Cerebellar nuclear complex (tissue), 1 donor: Measurements from ENCODE around the gene ZNF260.
"Not testable (repeated sequence)": the region's sequence is repeated elsewhere in the genome, so short reads cannot be mapped to it uniquely, and the experiment has no call there.

Experiments used
- DNase-seq, 2 experiments: peaks; one replicate each; lab custom pipeline; 2025; lab: John Stamatoyannopoulos, UW

Gene ZNF260

DNA sequence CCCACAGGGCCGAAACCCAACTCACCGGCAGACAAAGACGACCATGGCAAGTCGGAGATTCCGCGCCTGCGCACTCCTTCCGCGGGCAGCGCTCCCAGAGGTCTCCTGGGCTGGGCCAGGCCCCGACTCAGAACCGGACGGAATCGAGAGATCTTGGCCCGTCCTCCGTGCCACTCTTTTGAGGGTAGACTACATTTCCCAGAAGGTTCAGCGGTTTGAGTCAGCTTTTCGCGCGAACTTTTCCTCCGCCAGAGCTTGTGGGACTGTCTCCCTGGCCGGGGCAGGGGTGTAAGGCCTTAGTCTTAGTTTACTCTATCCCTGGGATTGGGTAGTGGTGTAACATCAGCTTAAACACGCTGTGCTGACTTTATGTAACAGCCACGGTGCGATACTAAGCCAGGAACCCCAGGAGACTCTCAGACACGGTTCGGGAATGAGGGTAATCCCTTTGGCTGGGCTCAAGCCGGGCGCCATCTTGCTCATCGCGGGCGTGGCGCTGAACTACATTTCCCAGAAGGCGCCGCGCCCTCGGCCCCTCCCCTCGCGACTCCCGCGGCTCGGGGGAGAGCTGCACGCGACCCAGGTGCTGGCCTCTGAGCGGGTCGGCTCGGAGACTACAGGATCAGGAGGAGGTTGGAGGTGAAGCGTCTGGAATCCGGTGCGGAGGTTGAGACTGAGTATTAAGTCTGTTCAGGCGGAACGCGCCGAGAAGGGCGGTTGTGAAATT lies at the start of gene ZNF260:
Gene ZNF260, minus strand, starts transcription at position 78 of the 727 bp plus-strand sequence. CDS start 13,033 bp downstream, outside the sequence.
- peak; percentile 68 to 95 for DNase-seq

DNA sequence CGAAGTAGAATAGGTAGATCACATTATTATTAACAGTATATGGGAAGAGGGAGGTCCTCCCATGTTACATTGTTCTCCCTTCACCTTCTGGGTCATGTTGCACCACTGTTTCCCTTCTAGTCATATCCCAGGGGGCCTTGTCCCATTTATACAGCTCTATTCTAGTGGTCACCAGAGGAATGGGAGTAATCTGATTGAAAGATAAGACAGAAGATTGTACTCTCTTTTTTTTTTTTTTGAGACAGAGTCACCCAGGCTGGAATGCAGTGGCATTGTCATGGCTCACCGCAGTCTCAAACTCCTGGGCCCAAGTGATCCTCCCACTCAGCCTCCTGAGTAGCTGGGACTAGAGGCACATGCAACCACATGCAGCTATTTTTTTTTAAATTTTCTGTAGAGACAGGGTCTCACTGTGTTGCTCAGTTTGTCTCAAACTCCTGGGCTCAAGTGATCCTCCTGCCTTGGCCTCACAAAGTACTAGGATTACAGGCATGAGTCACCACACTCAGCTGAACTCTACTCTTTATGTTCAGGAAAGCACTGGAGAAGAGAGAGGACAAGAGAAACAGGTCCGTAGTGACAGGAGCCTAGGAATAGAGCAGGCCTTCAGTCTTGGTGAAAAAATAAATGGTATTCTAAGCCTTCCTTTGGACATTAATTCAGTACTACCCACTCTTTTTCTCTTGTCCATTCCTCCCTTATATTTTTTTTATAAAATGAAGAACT lies 49.4 kb upstream of the ZNF260 start:
- no peak for DNase-seq

DNA sequence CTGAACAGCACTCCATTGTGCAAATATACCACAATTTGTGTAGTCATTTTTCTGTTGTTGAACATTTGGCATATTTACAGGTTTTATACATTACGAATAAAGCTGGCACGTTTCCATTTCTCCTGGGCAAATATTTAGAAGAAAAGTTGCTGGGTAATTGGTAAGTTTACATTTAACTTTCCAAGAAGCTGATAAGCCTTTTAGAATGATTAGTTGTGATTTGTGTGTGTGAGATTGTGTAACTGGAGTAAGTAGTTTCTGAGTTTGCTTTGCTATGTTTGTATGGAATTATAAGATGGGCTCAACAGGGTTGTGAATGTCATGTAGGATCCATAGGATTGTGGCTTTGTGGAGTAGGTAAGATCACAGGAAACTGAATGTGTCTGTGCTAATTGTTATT lies 46.7 kb upstream of the ZNF260 start:
- DNase-seq: no peak

DNA sequence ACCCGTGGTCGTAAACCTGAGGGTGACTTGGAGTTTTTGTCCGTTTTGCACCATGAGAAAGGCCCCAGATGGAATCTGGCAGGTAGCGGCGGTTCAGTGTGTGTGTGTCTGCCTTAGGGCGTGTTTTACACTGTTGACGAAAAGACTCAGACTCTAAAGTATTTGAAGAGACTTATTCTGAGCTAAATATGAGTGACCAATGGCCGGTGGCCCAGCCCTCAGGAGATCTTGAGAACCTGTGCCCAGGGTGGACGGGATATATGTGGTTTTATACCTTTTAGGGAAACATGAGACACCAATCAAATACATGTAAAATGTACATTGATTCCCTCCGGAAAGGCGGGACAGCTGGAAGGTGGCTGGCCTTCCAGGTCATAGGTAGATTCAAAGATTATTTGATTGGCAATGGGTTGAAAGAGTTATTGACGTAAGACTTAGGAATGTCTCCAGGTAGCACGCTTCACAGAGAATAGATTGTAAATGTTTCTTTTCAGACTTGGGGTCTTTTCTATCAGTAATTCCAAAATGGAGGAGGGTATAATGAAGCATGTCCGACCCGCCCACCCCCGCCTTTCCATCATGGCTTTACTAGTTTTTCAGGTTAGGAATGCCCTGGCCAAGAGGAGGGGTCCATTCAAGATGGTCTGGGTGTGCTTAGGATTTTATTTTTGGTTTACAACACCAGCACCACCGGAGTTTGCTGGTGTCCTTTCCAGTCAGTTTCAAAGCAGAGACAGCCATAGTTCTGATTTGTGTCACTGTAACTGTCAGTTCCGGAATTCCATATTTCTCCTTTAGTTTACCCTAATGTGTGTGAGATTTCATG lies 46.0 kb upstream of the ZNF260 start:
- DNase-seq: no peak

DNA sequence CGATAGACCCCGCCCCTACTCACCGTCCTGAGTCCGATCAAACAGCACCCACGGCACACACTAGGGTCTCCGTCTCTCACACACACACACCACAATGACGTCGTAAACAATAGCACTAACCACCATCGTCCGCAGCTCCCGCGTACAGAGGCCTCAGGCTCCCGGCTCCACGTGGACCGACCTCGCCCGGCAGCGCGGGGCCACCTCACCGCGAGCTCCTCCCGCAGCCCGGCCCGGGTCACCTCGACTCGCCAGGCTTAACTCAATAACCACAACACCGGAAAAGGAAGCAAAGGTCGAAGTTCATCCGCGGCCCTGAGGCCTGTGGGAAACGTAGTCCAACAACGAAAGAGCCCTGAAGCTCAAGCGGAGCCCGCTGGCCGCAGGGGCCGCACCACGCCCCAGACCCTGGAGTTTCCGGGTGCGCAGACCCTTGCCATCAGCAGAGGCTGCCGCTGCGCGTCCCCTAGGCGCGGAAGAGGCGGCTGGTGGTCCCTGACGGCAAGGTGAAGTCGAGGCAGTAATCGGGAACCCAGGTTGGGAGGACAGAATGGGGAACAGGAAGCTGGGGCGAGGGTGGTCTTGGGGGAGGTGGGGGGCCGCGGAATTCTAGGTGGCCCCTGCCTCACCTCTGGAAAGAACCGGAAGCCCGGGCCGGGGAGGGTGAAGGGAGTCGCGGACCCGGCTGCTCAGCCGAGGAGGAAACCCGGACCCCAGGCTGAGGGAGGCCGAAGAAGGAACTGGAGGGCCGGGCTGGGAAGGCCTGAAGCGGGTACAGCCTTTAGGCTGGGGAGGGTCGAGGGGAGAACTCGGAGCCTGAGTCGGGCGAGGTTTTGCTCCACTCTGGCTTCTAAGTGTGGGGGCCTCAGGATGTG lies 45.2 kb upstream of the ZNF260 start, which contains the start of gene ZNF529:
Gene ZNF529, minus strand, starts transcription at position 273 of the 875 bp plus-strand sequence. CDS start 946 bp downstream, outside the sequence.
- DNase-seq: peak in 1 of 2 experiments; percentile 70

DNA sequence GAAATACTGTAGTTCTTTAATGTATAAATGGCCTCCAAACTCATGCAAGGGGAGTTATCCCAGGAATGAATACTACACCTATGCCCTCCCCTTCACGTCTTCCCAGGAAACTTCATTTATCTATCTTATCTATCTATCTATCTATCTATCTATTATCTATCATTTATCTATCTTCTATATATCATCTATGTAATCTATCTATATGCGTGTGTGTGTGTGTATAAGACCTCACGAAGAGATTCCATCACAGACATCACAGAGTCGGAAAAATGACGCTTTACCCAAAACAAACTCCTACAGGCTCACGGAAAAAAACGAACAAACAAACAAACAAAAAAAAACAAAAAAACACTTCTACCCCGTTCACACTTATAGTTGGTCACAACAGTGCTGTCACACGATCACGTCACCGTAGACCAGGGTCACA lies 44.5 kb upstream of the ZNF260 start:
- no peak for DNase-seq

DNA sequence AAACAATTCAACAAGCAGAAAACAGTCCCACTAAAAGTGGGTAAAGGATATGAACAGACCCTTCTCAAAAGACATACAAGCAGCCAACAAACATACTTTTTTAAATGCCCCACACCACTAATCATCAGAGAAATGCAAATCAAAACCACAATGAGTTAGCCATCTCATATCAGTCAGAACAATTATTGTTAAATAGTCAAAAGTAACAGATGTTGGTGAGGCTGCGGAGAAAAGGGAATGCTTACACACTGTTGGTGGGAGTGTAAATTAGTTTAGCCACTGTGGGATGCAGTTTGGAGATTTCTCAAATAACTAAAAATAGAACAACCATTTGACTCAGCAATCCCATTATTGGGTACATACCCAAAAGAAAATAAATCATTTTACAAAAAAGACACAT lies 36.3 kb upstream of the ZNF260 start:
- DNase-seq: no peak

DNA sequence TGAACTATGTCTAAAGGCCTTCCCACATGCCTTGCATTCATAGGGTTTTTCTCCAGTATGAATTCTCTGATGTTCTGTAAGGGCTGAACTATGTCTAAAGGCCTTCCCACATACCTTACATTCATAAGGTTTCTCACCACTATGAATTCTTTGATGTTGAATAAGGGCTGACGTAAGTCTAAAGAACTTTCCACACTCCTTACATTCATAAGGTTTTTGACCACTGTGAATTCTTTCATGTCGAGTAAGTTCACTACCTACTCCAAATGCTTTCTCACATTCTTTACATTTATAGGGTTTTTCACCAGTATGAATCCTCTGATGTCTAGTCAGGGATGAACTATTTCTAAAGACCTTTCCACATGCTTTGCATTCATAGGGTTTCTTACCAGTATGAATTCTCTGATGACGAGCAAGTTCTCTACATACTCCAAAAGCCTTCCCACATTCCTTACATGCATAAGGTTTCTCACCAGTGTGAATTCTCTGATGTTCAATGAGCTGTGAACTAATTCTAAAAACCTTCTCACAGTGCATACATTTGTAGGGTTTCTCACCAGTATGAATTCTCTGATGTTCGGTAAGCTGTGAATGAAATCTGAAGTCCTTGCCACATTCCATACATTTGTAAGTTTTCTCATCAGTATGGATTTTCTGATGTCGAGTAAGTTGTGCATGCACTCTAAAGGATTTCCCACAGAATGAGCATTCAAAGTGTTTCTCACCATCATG lies 19.1 kb upstream of the ZNF260 start:
- no peak for DNase-seq

DNA sequence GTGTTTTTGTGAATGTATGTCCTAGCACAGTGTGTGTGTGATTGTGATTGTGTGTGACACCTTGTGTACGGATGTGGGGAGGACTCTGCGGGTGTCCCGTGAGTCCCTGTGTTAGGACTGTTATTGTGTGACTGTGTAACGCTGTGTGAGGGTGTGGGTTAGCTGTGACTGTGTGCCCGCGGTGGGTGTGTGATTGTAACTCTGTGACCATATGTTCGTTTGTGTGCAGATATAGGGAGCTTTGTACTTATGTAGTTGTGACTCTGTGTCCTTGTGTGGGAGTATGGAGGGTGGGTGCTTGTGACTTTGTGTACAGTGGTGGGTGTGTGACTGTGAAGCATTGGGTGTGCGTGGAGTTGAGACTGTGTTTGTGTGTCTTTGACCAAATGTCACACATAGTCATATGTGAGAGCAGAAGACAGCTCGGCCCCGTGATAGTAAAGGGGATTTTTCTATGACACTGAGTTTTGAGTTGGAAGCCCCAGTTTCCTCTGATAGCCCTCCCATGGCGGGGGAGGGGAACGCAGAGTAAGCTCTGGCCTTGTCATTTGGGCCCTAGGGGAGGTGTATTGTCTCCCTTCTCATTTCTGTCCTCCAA lies 949 bp upstream of the ZNF260 start:
- DNase-seq: no peak

DNA sequence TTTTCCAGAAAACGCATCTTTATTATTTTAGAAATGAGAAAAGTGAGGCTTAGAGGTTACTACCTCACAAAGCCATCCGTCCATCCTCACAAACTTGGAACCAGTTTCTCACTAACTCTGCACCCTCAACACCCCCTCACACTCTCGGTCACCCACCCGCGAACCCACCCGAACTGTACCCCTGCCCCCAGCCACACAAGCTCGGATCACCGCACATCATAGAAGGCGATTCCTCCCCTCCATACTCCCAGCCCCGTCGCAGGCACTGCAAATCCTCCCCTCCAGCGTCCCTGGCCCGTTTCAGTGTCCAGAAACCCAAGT lies 238 bp downstream of the ZNF260 start:
- DNase-seq: no peak

DNA sequence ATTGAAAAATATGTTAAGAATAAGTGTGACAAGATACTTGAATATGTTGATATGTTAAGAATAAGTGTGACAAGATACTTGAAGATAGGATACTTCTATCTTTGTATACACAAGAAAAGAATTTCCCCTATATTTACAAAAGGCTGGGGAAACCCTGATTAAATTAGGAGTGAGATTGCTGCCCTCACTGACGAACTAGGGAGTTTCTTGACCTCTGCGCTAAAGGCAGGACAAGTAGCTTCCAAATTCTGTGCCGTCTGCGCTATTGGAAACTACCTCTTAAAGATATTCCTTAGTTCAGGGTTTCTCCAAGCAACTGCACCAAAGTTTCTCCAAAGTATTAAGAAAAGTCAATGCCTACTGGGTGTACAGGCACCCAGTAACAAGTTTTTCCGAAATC lies 730 bp downstream of the ZNF260 start:
- DNase-seq: no peak

DNA sequence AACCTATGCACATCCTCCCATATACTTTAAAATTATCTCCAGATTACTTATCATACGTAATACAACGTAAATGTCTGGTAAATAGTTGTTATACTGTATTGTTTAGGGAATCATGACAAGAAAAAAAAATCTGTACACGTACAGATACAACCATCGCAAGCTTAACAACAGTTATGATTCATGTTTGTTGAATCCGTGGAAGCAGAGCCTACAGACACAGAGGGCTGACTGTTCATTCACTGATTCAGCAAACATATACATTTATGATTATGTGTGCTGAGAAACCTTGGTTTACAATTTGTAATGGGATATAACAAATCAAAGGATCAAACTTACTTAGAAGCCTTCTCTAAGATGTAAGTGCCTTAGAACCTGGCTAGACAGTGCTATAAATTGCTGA lies 1.5 kb downstream of the ZNF260 start:
- DNase-seq: no peak

DNA sequence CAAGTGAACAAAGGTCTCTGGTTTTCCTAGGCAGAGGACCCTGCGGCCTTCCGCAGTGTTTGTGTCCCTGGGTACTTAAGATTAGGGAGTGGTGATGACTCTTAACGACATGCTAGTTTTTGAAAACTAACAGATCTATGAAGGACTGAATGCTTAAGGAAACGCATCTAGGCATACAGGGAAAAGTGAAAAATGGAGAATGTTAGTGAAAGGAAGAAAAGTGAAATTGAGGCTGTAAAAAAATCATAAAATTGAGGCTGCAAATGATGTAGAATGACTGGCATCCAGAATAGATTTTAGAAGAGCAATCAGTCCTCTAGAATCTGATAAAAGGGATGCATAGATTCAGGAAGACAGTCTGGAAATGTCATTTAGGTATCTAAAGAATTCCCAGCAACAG lies 3.5 kb downstream of the ZNF260 start:
- no peak for DNase-seq

DNA sequence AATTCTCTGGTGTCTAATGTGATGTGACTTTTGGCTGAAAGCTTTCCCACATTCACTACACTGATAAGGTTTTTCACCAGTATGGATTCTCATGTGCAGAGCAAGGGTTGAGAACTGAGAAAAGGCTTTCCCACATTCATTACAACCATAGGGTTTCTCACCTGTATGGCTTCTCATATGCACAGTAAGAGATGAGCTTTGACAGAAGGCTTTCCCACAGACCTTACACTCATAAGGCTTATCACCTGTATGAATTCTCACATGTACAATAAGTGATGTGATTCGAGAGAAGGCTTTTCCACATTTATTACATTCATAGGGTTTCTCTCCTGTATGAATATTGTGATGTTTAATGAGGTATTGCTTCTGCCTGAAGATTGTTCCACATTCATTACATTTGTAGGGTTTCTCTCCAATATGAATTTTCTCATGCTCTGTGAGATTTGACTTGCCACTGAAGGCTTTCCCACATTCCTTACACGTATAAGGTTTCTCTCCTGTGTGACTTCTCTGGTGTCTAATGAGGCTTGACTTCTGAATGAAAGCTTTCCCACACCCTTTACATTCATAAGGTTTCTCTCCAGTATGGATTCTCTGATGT lies 14.0 kb downstream of the ZNF260 start:
- no peak for DNase-seq

DNA sequence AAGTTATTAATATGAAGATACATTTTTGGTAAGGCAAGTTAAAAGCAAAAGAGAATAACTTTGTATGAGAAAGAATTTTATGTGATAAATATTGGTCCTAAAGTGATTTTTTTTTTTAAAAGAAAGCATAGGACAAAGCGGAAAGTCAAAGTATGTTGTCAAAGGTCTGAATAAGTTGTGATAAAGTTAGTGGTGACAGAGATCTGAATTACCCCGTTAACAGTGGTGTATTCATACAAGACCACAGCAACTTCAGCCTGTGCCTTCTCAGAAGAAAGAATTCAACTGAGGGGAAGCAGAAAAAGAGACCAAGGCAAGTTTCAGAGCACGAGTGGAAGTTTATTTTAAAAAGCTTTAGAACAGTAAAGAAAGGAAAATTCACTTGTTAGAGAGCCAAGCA lies 19.7 kb downstream of the ZNF260 start:
- no peak for DNase-seq

DNA sequence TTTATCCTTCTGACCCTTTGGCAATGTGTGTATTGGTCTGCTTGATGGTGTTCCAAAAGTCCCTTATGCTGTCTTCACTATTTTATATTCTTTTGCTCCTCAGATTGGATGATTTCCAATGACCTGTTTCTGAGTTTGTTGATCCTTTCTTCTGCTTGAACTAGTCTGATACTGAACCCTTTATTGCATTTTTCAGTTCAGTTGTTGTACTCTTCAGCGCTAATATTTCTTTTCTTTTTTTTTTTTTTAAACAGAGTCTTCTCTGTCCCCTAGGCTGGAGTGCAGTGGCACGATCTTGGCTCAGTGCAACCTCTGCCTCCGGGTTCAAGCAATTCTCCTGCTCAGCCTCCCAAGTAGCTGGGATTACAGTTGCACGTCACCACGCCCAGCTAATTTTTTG lies 26.1 kb downstream of the ZNF260 start:
- DNase-seq: no peak

DNA sequence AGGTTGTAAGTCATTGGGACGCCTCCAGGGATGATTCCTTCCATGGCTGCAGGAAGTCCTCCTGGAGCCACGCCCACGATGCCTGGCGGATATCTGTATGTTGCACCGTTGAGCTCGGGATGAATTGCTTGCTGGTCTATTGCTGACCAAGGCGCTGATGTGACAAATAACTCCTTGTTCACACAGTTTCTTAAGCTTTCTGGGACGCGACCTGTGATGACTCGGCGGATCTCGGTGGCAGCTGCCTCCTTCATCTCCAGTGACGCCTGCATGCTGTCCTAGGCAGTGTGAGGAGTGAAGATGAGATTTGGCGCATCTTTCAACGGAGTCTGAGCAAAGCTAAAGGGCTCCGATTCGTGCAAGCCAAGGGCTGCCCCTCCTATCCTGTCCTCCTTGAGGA lies 31.1 kb downstream of the ZNF260 start:
- DNase-seq: no peak

DNA sequence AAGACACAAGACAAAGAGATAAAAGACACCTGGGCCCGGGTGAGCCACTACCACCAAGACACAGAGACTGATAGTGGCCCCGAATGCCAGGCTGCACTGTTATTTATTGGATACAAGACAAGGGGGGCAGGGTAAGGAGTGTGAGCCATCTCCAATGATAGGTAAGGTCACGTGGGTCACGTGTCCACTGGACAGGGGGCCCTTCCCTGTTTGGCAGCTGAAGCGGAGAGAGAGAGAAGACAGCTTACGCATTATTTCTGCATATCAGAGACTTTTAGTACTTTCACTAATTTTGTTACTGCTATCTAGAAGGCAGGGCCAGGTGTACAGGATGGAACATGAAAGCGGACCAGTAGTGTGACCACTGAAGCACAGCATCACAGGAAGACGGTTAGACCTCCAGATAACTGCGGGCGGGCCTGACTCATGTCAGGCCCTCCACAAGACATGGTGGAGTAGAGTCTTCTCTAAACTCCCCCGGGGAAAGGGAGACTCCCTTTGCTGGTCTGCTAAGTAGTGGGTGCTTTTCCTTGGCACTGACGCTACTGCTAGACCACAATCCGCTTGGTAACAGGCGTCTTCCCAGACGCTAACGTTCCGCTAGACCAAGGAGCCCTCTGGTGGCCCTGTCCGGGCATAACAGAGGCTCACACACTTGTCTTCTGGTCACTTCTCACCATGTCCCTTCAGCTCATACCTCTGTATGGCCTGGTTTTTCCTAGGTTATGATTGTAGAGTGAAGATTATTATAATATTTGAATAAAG lies 35.2 kb downstream of the ZNF260 start:
- peak in 1 of 2 experiments; percentile 12 for DNase-seq

DNA sequence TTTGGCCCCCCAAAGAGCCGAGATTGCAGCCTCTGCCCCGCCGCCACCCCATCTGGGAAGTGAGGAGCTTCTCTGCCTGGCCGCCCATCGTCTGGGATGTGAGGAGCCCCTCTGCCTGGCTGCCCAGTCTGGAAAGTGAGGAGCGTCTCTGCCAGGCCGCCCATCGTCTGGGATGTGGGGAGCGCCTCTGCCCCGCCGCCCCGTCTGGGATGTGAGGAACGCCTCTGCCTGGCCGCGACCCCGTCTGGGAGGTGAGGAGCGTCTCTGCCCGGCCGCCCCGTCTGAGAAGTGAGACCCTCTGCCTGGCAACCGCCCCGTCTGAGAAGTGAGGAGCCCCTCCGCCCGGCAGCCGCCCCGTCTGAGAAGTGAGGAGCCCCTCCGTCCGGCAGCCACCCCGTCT lies 37.2 kb downstream of the ZNF260 start:
- DNase-seq: not testable (repeated sequence)
